PC-9 (cell line): ENCODE measurements around the gene VAX1.

ENCODE experiments used
- EZH2 ChIP-seq: fragments of 200-600 bp; sonication (generic); IDR thresholded peaks from 2 replicates; pipeline ENCODE4 v1.8.0; 2017; ENCODE audit warnings: antibody characterized with exemption, low read depth
- TF ChIP-seq, protein P1 (sequence below): fragments of 200-600 bp; sonication (generic); conservative IDR thresholded peaks from 2 replicates; pipeline ENCODE4 v1.6.1; 2017; ENCODE audit warnings: mixed run types, antibody characterized with exemption, mild to moderate bottlenecking, moderate library complexity

DNA sequence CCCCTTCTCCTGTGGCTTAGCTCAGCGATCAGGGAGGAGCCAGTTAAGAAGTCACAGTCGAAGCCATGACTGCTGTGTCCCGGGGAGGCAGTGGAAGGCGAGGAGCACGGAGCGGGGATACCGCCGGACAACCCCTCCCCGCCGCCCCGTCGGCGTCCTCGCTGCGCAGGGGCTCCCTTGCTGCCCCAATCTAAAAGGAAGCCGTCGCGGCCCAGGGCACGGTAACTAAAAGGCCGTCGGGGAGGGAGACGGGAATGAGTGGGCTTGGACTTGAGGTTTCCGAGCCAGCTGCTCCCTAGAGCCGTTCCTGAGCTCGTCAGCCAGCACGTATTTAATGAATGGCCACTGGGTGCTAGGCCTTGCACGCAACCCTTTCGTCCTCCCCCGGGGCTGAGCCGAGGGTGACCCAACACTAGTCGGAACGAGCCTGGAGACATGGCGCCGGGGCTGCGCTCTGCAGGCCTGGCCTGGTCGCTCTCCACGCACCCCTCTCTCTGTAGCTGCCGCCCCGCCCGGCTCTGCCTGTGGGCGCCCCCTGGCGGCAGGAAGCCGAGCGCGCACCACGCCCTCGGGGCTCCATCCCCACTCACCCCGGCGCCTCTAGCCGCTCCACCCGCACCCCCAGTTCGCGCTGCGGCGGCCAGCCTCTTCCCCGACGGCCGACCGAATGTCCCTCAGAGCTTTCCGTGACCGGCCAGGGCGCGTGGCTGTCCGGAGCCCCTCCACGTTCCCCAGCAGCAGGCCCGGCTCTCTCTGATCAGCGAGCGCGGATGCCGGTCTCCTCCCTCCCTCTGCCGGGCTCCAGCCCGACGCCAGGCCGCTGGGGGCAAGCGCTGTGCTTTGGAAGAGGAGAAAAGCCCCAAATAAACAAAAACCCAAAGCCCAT lies 30.0 kb upstream of the VAX1 start:
- TF ChIP-seq, protein P1, sequence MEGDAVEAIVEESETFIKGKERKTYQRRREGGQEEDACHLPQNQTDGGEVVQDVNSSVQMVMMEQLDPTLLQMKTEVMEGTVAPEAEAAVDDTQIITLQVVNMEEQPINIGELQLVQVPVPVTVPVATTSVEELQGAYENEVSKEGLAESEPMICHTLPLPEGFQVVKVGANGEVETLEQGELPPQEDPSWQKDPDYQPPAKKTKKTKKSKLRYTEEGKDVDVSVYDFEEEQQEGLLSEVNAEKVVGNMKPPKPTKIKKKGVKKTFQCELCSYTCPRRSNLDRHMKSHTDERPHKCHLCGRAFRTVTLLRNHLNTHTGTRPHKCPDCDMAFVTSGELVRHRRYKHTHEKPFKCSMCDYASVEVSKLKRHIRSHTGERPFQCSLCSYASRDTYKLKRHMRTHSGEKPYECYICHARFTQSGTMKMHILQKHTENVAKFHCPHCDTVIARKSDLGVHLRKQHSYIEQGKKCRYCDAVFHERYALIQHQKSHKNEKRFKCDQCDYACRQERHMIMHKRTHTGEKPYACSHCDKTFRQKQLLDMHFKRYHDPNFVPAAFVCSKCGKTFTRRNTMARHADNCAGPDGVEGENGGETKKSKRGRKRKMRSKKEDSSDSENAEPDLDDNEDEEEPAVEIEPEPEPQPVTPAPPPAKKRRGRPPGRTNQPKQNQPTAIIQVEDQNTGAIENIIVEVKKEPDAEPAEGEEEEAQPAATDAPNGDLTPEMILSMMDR = peak; percentile 45
- no peak for TF ChIP-seq EZH2
